GM23338 (cell line): ENCODE data around the gene GAREM1. TPM values are rescaled to one million over a fixed set of nuclear protein-coding genes. Genes with fewer than 3 reads are reported as not detected.

ENCODE experiments used
- ATAC-seq: fragments of 200-7000 bp; cut with Tn5 transposase; 3 replicates; pipeline ENCODE4 v1.9.1; 2020
- DNase-seq: peaks from one replicate; pipeline ENCODE4 v3.0.0-alpha.2; 2015; ENCODE audit warnings: low spot score
- H2AFZ ChIP-seq: fragments of 200-600 bp; sonication (generic); 2 replicates; pipeline ENCODE4 v1.8.0; 2016; ENCODE audit warnings: antibody characterized with exemption, mild to moderate bottlenecking, moderate library complexity
- H3F3A ChIP-seq: fragments of 200-600 bp; sonication (generic); replicated peaks from 2 replicates; pipeline ENCODE4 v1.8.0; 2017; ENCODE audit warnings: antibody characterized with exemption, mixed run types, low read depth
- H3K27ac ChIP-seq: fragments of 200-600 bp; sonication (generic); 2 replicates; pipeline ENCODE4 v1.6.1; 2016; ENCODE audit warnings: low read depth
- H3K27me3 ChIP-seq: fragments of 200-600 bp; sonication (generic); 2 replicates; pipeline ENCODE4 v1.8.0; 2016; ENCODE audit warnings: mild to moderate bottlenecking, mixed run types, moderate library complexity; ENCODE audit not compliant: insufficient read depth
- H3K36me3 ChIP-seq: fragments of 200-600 bp; sonication (generic); 2 replicates; pipeline ENCODE4 v1.8.0; 2016; ENCODE audit warnings: mild to moderate bottlenecking; ENCODE audit not compliant: insufficient read depth
- H3K4me1 ChIP-seq: fragments of 200-600 bp; sonication (generic); 2 replicates; pipeline ENCODE4 v1.8.0; 2016; ENCODE audit warnings: mild to moderate bottlenecking, moderate library complexity; ENCODE audit not compliant: insufficient read depth
- H3K4me2 ChIP-seq: fragments of 200-600 bp; sonication (generic); 2 replicates; pipeline ENCODE4 v1.7.1; 2017; ENCODE audit warnings: mixed run types
- H3K4me3 ChIP-seq: fragments of 200-600 bp; sonication (generic); 2 replicates; pipeline ENCODE4 v1.6.1; 2016; ENCODE audit warnings: mixed run types
- H3K79me2 ChIP-seq: fragments of 200-600 bp; sonication (generic); replicated peaks from 2 replicates; pipeline ENCODE4 v1.8.0; 2017; ENCODE audit warnings: mild to moderate bottlenecking; ENCODE audit not compliant: insufficient read depth
- H3K9me2 ChIP-seq: fragments of 200-600 bp; sonication (generic); 2 replicates; pipeline ENCODE4 v1.8.0; 2017; ENCODE audit not compliant: insufficient read depth
- H4K20me1 ChIP-seq: fragments of 200-600 bp; sonication (generic); replicated peaks from 2 replicates; pipeline ENCODE4 v1.8.0; 2017; ENCODE audit warnings: mild to moderate bottlenecking; ENCODE audit not compliant: insufficient read depth
- H3K27ac Mint-ChIP-seq: 2 replicates; pipeline ENCODE4 v1.8.0; 2020; ENCODE audit warnings: inconsistent platforms, mild to moderate bottlenecking, moderate library complexity, mixed read lengths
- H3K27me3 Mint-ChIP-seq: 3 replicates; pipeline ENCODE4 v1.8.0; 2022; ENCODE audit warnings: low read depth, mild to moderate bottlenecking, moderate library complexity, mixed read lengths, inconsistent platforms; ENCODE audit not compliant: insufficient read depth, poor library complexity
- H3K36me3 Mint-ChIP-seq: 3 replicates; pipeline ENCODE4 v1.8.0; 2021; ENCODE audit warnings: low read depth, mild to moderate bottlenecking, inconsistent platforms, moderate library complexity, mixed read lengths
- H3K4me1 Mint-ChIP-seq: 3 replicates; pipeline ENCODE4 v1.8.0; 2020; ENCODE audit warnings: mild to moderate bottlenecking, inconsistent platforms, mixed read lengths
- H3K4me3 Mint-ChIP-seq: 3 replicates; pipeline ENCODE4 v1.8.0; 2021; ENCODE audit warnings: moderate library complexity, mild to moderate bottlenecking, inconsistent platforms, mixed read lengths
- H3K9me3 Mint-ChIP-seq: 3 replicates; pipeline ENCODE4 v1.8.0; 2020; ENCODE audit warnings: moderate library complexity, mild to moderate bottlenecking, inconsistent platforms, mixed read lengths
- CREB1 ChIP-seq: fragments of 250-450 bp; sonication (Bioruptor Pico); IDR thresholded peaks from 2 replicates; pipeline ENCODE4 v1.5.0; 2020; ENCODE audit warnings: low read depth, mild to moderate bottlenecking, moderate library complexity
- CTCF ChIP-seq, 2 experiments: fragments of 200-600 bp in 1 of 2; sonication (generic) in 1 of 2; conservative IDR thresholded peaks; 2 replicates each; pipeline versions ENCODE4 v1.5.1 to v1.6.1; 2016 to 2017; ENCODE audit warnings: antibody characterized with exemption in 2 of 2, low read depth in 2 of 2, mild to moderate bottlenecking in 2 of 2, moderate library complexity in 1 of 2
- ETS1 ChIP-seq: IDR thresholded peaks from 2 replicates; pipeline ENCODE4 v1.6.1; 2016; ENCODE audit warnings: antibody characterized with exemption
- EZH2 ChIP-seq: fragments of 200-600 bp; sonication (generic); IDR thresholded peaks from one replicate; pipeline ENCODE4 v1.8.0; 2017; ENCODE audit warnings: antibody characterized with exemption, mild to moderate bottlenecking, low read depth; ENCODE audit not compliant: unreplicated experiment
- EZH2phosphoT487 ChIP-seq: fragments of 200-600 bp; sonication (generic); IDR thresholded peaks from one replicate; pipeline ENCODE4 v1.8.1; 2018; ENCODE audit warnings: antibody characterized with exemption; ENCODE audit not compliant: unreplicated experiment
- JUNB ChIP-seq: IDR thresholded peaks from one replicate; pipeline ENCODE4 v1.6.1; 2016; ENCODE audit warnings: antibody characterized with exemption; ENCODE audit not compliant: unreplicated experiment
- NANOG ChIP-seq: IDR thresholded peaks from 2 replicates; pipeline ENCODE4 v1.6.1; 2016; ENCODE audit warnings: antibody characterized with exemption, borderline replicate concordance
- POLR2AphosphoS5 ChIP-seq: IDR thresholded peaks from 2 replicates; pipeline ENCODE4 v1.6.1; 2016; ENCODE audit warnings: antibody characterized with exemption, low read depth
- REST ChIP-seq: IDR thresholded peaks from one replicate; pipeline ENCODE4 v1.6.1; 2018; ENCODE audit warnings: antibody characterized with exemption; ENCODE audit not compliant: unreplicated experiment
- STAT1 ChIP-seq: IDR thresholded peaks from one replicate; pipeline ENCODE4 v1.6.1; 2016; ENCODE audit warnings: antibody characterized with exemption; ENCODE audit not compliant: unreplicated experiment
- ZNF114 ChIP-seq: fragments of 250-450 bp; sonication (Bioruptor Pico); IDR thresholded peaks from 2 replicates; pipeline ENCODE4 v1.5.0; 2020; ENCODE audit warnings: mild to moderate bottlenecking, moderate library complexity
- ZNF331 ChIP-seq: fragments of 250-450 bp; sonication (Bioruptor Pico); IDR thresholded peaks from 2 replicates; pipeline ENCODE4 v1.5.0; 2020; ENCODE audit warnings: low read depth, mild to moderate bottlenecking, moderate library complexity
- ZNF462 ChIP-seq: fragments of 250-450 bp; sonication (Bioruptor Pico); IDR thresholded peaks from 2 replicates; pipeline ENCODE4 v1.5.0; 2020; ENCODE audit warnings: mild to moderate bottlenecking, moderate library complexity
- polyA plus RNA-seq: library from polyadenylated mRNA; unstranded; fragments of >200 nt; fragmentation: Nextera tagmentation; extraction: Ambion mirVana; gene quantifications from 2 replicates; pipeline ENCODE4 v1.2.1, GENCODE V29; 2016
- total RNA-seq: library from RNA; depleted of rRNA; stranded (reverse); fragments of >200 nt; shearing (Covaris generic); gene quantifications from 2 replicates; pipeline ENCODE4 v1.2.3, GENCODE V29; 2014

Gene GAREM1
- total and polyA plus RNA-seq, 2 experiments from 2014 or later, result 2.7 to 6.0 TPM

DNA sequence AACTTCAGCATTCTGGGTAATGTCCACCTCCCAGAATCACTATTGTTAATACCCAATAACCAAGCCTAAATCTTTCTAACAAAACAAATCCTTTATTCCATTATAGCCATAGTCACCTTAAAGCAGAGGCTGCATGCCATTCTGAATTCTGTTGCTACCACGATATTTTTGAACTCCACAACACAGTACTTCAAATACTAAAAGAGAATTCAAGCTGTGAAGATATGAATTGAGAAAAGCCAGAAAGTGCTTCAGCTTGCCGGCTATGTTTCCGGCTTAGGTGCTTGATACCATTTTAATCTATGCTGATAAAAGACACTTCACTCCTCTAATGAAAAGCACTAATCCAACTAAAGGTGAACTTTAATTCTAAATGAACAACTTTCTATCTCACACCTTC, 41.3 kb downstream of the GAREM1 start (continued):
- TF ChIP-seq REST, result no peak

DNA sequence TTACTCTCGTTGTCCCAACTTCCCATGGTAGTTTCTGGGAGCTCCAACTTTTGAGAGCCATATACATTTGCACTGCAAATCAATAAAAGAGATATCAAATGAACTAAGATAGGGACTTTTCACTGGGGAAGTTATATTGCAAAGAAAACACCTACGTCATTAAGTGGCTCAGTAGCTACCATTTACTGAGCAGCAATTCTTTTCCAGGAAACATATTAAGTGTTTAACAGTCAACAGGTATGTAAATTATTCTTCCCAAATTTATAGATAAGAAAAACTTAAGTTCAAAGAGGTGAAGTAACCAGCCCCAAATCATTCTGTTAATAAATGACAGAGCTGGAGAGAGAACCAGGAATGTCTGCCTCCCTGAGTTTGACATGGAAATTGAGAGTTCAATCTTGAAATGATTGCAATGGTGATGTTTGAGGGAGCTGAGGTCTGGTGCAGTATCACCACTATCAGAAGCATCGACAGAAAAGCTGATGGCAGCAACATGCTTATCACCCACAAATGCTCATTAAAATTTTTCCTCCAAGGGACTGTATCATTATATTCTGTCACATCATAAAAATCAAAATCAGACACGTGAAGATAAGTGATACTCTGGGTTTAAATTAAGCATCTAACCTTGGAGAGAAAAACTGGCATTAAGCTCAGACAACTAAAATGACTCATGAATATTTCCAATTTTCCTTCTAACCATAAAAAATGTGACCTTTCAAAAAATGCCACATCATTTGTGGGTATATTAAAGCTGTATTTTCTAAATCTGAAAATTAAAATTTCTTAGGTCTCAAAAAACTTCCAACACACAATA, 43.4 kb downstream of the GAREM1 start:
- ATAC-seq (no peak), DNase-seq (no peak)
- Histone ChIP-seq H3K4me2 (no peak overlapping the region), H3K4me3 (no peak overlapping the region), H3K27me3 (no peaks in the 10 kb centered on the region), H3F3A (no peaks in the 10 kb centered on the region), H2AFZ (no peak overlapping the region), H3K9me2 (no peaks in the 10 kb centered on the region), H3K79me2 (peaks cover 22% of the 10 kb centered on the region), H3K27ac (no peak overlapping the region), H4K20me1 (no peaks in the 10 kb centered on the region), H3K36me3 (no peaks in the 10 kb centered on the region), H3K4me1 (no peaks in the 10 kb centered on the region)
- Mint-ChIP-seq H3K9me3 (no peaks in the 10 kb centered on the region), H3K36me3 (0 out of 3 replicates have a peak, but pooled peaks cover 2% of the 10 kb centered on the region), H3K27me3 (no peaks in the 10 kb centered on the region), H3K4me1 (peaks cover 20% of the 10 kb centered on the region), H3K4me3 (no peak overlapping the region), H3K27ac (no peak overlapping the region)
- TF ChIP-seq CTCF (conservative IDR thresholded peaks at IDR 0.05; ENCODE audit: low read depth in 2 of 2), result no peak
- TF ChIP-seq STAT1, result no peak
- TF ChIP-seq JUNB, result no peak
- no peak for TF ChIP-seq NANOG
- TF ChIP-seq EZH2, result no peak
- no peak for TF ChIP-seq ZNF462 (CRISPR knock-in tag)
- no peak for TF ChIP-seq CREB1 (CRISPR knock-in tag)
- TF ChIP-seq POLR2AphosphoS5, result no peak
- no peak for TF ChIP-seq EZH2phosphoT487
- no peak for TF ChIP-seq ZNF114
- TF ChIP-seq ETS1, result no peak
- no peak for TF ChIP-seq ZNF331 (CRISPR knock-in tag)
